D721Med (cell line): ENCODE results near the gene SNRNP25.

ENCODE experiments used
- DNase-seq: peaks from one replicate; pipeline ENCODE4 v3.0.0; 2011; ENCODE audit warnings: low spot score; ENCODE audit not compliant: insufficient read length
- FAIRE-seq: peaks from 2 replicates; lab custom pipeline; 2011; peaks lifted over from hg19 to GRCh38; lab: Jason Lieb, UNC
- CTCF ChIP-seq: IDR thresholded peaks from 2 replicates; pipeline ENCODE4 v1.5.1; 2012; ENCODE audit warnings: mild to moderate bottlenecking, control low read depth; ENCODE audit not compliant: insufficient read depth; ENCODE audit errors: missing control alignments

Gene SNRNP25

GRCh38 chr16:91484-91883, 37.9 kb downstream of the SNRNP25 start:
- FAIRE-seq (no peak), DNase-seq (no peak)
- no peak for TF ChIP-seq CTCF

DNA sequence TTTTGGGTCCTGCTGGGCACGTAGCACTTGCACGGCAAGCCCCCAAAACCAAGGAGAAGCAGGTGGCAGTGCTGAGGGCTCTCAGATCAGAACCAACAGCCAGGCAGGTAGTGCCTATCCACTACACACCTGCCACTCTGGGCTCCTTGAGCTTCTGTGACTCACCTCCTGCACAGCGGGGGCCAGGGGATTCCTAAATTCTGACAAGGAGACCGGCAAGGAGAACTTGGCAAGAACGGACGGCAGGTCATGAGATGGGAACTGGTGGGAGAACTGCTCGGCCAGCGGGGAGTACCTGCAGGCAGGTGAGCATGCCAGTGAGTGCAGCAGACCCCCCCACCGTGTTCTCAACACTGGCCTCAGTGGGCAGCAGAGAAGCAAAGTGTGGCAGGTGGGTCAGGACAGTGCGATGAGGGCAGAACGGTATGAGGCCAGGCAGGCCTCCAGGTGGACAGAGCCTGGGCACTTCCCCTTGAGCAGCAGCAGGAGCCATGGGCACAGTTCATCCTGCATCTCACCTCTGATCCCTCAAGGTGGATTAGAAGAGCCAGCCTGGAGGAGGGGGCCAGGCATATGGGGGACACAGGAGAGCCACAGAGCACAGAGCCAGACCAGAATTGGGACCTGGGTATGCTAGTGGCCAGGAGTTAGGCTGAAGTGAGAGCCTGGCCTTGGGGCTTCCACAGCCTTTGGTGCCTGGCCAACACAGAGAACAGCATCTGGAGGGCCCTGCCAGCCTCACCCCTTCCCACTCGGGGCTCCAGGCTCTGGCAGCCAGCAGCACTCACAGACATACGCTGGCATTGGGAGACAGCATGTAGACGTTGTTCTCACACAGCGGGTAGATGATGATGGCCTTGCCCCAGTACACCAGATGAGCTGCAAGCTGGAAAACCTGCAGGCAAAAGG, 39.1 kb downstream of the SNRNP25 start:
- no peak for DNase-seq
- TF ChIP-seq CTCF: no peak
- no peak for FAIRE-seq

DNA sequence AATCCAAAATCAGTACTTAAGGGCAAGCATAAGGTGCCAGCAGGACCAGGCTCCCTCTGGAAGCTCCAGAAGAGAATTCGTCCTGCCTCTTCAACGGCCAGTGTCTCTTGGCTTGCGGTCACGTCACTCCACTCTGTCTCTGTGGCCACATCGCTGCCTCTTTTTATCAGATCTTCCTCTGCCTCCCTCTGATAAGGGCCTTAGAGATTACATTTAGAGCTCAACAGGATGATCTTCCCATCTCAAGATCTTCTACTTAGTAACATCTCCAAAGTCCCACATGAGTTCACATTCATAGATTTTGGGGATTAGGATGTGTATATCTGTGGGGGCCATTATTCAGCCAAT, 41.3 kb downstream of the SNRNP25 start:
- FAIRE-seq (no peak), DNase-seq (no peak)
- TF ChIP-seq CTCF: no peak

DNA sequence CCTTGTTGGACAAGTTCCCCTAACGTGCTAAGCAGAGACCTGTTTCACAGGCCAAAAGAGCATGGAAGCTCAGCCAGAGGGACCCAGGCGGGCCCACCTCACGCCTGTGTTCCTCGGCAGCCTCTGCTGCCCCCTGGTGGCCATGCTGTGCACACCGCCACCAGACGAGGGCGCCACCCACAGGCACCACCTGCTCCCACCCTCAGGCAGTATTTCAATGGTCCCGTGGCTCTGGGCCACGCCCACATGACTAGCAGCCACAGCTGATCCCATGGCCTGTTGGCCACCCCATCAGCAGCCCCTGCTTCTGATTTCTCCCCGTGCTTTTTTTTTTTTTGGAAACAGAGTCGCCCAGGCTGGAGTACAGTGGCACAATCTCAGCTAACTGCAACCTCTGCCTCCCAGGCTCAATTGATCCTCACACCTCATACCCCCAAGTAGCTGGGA, 43.3 kb downstream of the SNRNP25 start:
- DNase-seq (peak; percentile 98), FAIRE-seq (no peak)
- TF ChIP-seq CTCF: peak; percentile 99

- DNase-seq: no peak
- no peak for FAIRE-seq
- no peak for TF ChIP-seq CTCF
These were observed 44.2 kb downstream of the SNRNP25 start for GRCh38 chr16:97822-98221.

DNA sequence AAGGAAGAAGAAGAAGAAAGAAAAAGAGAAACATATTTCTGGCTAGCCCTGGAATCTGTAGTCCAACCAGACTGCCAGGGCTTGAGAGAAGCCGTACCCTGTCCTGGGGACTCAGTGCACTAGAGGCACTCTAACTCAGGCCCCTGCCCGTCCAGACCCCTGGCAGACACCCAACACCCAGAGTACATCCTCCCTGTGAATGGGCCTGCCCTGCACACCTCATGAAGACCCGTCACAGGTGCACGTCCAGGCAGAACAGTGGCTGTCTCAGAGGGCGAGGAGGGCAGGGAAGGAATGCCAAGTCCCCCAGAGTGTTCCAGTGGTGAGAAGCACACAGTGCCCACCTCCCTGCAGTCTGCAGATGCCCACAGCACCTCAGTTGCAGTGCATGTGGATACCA, 47.4 kb downstream of the SNRNP25 start:
- DNase-seq: no peak
- no peak for TF ChIP-seq CTCF
- FAIRE-seq: no peak

GRCh38 chr16:101586-101985, 48.0 kb downstream of the SNRNP25 start:
- no peak for TF ChIP-seq CTCF
- DNase-seq: no peak
- no peak for FAIRE-seq
